ENCODE measurements around the gene IRF3.
"Not testable (repeated sequence)": the region's sequence is repeated elsewhere in the genome, so short reads cannot be mapped to it uniquely, and the experiment has no call there.

IRF3 gene

GRCh38 chr19:49633273-49633672 lies 32.4 kb downstream of the IRF3 start:
- not testable (repeated sequence) for H3K4me3 ChIP-seq (ENCODE audit: low read length); DNase-seq (ENCODE audit: low read depth, low spot score)

DNA sequence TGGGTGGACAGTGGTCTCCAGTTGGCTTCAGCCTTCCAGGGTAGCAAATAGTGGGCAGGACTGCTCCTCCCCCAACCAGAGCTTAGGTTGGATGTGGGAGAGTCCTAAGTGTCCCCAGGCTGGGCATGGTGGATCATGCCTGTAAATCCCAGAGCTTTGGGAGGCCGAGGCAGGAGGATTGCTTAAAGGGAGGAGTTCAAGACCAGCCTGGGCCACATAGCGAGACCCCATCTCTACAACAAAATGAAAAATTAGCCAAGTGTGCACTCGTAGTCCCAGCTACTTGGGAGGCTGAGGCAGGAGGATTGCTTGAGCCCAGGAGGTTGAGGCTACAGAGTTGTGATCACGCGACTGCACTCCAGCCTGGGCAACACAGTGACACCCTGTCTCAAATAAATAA lies 33.1 kb downstream of the IRF3 start:
- no peak overlapping the region for H3K4me3 ChIP-seq (ENCODE audit: low read length)
- no peak for DNase-seq (ENCODE audit: low read depth, low spot score)

DNA sequence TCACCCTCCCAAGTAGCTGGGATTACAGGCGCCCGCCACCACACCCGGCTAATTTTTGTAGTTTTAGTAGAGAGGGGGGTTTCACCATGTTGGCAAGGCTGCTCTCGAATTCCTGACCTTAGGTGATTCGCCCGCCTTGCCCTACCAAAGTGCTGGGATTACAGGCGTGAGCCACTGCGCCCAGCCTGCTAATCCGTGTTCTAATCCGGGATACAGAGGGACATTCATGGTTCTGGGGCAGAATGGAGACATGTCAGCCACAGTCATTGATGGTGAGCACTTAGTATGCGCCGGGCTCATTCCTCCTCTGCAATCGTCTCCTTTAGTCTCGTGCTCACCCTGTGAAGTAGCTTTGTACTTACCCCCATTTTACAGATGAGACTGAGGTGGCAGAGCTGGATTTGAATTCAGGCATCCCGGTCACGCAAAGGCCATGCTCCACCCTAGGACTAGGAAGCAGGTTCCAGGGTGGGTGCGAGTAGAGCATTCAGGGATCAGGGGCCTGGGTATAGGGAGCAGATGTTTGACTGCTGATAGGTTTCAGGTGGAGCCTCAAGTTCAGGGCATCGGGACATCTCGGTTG lies 34.0 kb downstream of the IRF3 start:
- H3K4me3 ChIP-seq (ENCODE audit: low read length): no peak overlapping the region
- no peak for DNase-seq (ENCODE audit: low read depth, low spot score)

- no peak for DNase-seq (ENCODE audit: low read depth, low spot score)
- H3K4me3 ChIP-seq (ENCODE audit: low read length): no peak overlapping the region
Measured at GRCh38 chr19:49631014-49631588, 34.6 kb downstream of the IRF3 start.

DNA sequence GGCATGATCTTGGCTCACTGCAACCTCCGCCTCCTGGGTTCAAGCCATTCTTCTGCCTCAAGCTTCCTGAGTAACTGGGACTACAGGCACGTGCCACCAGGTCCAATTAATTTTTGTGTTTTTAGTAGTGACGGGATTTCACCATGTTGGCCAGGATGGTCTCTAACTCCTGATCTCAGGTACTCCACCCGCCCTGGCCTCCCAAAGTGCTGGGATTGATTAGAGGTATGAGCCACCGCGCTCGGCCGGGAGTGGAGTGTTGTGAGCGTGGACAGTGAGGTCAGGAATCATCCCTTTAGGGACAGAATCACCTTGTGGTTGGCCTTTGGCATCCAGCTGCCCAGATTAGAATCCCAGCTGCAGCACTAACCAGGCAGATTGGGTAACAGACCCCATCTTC lies 36.0 kb downstream of the IRF3 start:
- DNase-seq (ENCODE audit: low read depth, low spot score): no peak
- no peak overlapping the region for H3K4me3 ChIP-seq (ENCODE audit: low read length)

- H3K4me3 ChIP-seq (ENCODE audit: low read length): no peak overlapping the region
- DNase-seq (ENCODE audit: low read depth, low spot score): no peak
Measured at GRCh38 chr19:49626226-49626625, 39.4 kb downstream of the IRF3 start.

GRCh38 chr19:49624967-49625910 lies 40.4 kb downstream of the IRF3 start:
- no peak for DNase-seq (ENCODE audit: low read depth, low spot score)
- no peak overlapping the region for H3K4me3 ChIP-seq (ENCODE audit: low read length)

DNA sequence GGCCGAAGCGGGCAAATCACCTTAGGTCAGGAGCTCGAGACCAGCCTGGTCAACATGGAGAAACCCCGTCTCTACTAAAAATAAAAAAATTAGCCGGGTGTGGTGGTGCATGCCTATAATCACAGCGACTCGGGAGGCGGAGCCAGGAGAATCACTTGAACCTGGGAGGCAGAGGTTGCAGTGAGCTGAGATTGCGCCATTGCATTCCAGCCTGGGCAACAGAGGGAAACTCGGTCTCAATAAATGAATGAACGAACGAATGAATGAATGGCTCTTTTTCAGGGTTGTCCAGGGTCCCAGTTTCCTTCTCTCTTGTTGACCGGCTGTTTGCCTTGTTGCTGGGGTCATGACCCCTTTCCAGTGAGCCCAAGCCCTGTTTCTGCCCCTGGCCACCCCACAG lies 47.8 kb downstream of the IRF3 start:
- DNase-seq (ENCODE audit: low read depth, low spot score); H3K4me3 ChIP-seq (ENCODE audit: low read length): not testable (repeated sequence)

GRCh38 chr19:49616945-49617344 lies 48.7 kb downstream of the IRF3 start:
- no peak for DNase-seq (ENCODE audit: low read depth, low spot score)
- no peak overlapping the region for H3K4me3 ChIP-seq (ENCODE audit: low read length)

GRCh38 chr19:49616532-49616931 lies 49.1 kb downstream of the IRF3 start:
- H3K4me3 ChIP-seq (ENCODE audit: low read length): no peak overlapping the region
- no peak for DNase-seq (ENCODE audit: low read depth, low spot score)

- no peak for DNase-seq (ENCODE audit: low read depth, low spot score)
- H3K4me3 ChIP-seq (ENCODE audit: low read length): no peak overlapping the region
Measured at GRCh38 chr19:49615861-49616260, 49.8 kb downstream of the IRF3 start.

DNA sequence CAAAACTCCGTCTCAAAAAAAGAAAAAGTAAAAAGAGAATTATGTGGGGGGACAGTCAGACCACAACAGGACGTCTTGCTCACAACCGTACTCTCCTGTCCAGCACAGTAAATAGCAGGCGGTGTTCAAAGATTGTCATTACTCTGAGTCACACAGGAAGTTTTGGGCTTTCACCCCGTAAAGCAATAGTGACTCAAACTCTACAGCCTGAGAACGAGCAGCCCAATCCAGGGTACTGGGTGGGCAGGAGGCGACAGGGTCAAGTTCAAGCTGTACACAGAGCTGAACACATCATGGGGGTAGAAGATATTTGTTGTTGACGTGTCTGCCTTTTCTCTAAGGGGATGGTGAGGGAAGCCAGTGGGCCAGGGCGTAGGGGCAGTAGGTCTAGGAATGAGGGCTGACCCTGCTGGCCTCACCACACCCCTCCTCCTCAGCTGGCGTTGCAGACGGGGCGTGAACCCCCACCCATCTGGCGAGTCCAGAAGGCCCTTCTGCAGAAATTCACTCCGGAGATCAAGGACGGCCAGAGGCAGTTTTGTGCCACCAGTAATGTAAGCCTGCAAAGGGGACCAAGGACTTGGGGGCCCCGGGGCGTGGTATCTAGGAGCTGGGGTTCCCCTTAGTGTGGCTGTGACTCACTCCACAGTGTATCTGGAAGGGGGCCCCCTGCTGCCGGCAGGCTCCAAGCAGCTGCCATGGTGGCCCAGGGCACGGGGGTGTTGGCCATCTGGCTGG lies 51.4 kb downstream of the IRF3 start:
- DNase-seq (ENCODE audit: low read depth, low spot score): no peak
- no peak overlapping the region for H3K4me3 ChIP-seq (ENCODE audit: low read length)

DNA sequence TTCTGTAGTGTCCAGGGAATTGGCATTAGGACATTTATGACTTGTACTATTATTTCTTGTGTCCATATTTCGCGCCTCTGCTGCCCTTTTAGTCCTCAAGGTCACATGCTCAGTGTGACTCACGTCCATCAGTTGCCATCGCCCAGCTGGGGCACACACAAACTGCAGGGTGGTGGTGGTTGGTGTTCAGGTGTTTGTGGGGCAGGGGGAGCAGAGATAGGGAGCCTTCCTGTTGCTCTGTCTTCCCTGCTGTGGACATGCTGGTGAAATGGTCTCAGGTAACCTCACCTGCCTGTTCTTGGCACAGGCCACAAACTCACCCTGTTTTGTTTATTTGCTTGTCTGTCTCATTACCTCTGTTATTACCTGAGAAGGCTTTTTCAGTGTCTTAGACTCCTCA lies 52.3 kb downstream of the IRF3 start:
- no peak for DNase-seq (ENCODE audit: low read depth, low spot score)
- no peak overlapping the region for H3K4me3 ChIP-seq (ENCODE audit: low read length)
